Lower leg skin (tissue), 4 donors: ENCODE results near the gene BCL2L11. TPM values are rescaled to one million over a fixed set of nuclear protein-coding genes. Genes with fewer than 3 reads are reported as not detected.

ENCODE experiments used
- DNase-seq, 2 donors: peaks; one replicate each; pipeline ENCODE4 v3.0.0-alpha.2; 2019; ENCODE audit warnings: low spot score in 2 of 2
- H3K4me3 ChIP-seq: fragments of 200-600 bp; sonication (generic); 2 replicates; pipeline ENCODE4 v1.5.1; 2017; ENCODE audit warnings: mild to moderate bottlenecking, low read depth; ENCODE audit not compliant: poor library complexity, severe bottlenecking
- CTCF ChIP-seq, 3 donors: fragments of 450-650 bp; IDR thresholded peaks; one replicate each; pipeline ENCODE4 v1.5.1; 2016; ENCODE audit warnings: antibody characterized with exemption in 3 of 3, mild to moderate bottlenecking in 3 of 3, moderate library complexity in 2 of 3
- POLR2A ChIP-seq, 2 donors: fragments of 450-650 bp; IDR thresholded peaks; one replicate each; pipeline ENCODE4 v1.6.1; 2016 to 2017; ENCODE audit warnings: antibody characterized with exemption in 2 of 2, mild to moderate bottlenecking in 1 of 2, moderate library complexity in 1 of 2
- WGBS, 2 donors: methylation state at CpG; one replicate each; pipeline ENCODE4 v1.1.5; 2018; 5-methylcytosine and 5-hydroxymethylcytosine counted together
- intact Hi-C: fragments of 100-400 bp; cut with DNase I; formaldehyde crosslinking; loops from one replicate; pipeline ENCODE4 v1.15.0; 2023; ENCODE audit warnings: low total_unique reads
- total RNA-seq, 4 donors: library from RNA; depleted of rRNA; stranded (reverse); fragments of >200 nt; gene quantifications; one replicate each; pipeline ENCODE4 v1.1.0, GENCODE V29; 2016

Gene BCL2L11
- total RNA-seq, 4 donors from 2014 or later, result 5.4 to 17.2 (median 13.2) TPM

- intact Hi-C loops, result no loop called here
- no peak for TF ChIP-seq POLR2A (IDR thresholded peaks at IDR 0.05)
- TF ChIP-seq CTCF (IDR thresholded peaks at IDR 0.05), result peak in 1 of 3 donors; percentile 31
- peak in 1 of 2 donors; percentile 67 for DNase-seq
- 76 to 83% methylated on average over 7 of the region's 7 CpGs for WGBS, 2 donors
- H3K4me3 ChIP-seq, result no peak overlapping the region
Measured at GRCh38 chr2:111176388-111176787, 55.7 kb downstream of the BCL2L11 start.

GRCh38 chr2:111176867-111177266 is 56.2 kb downstream of the BCL2L11 start:
- peak in 1 of 2 donors; percentile 70 for DNase-seq
- 34 to 67% methylated on average over 4 of the region's 4 CpGs for WGBS, 2 donors
- no peak overlapping the region for H3K4me3 ChIP-seq
- intact Hi-C loops, result no loop called here
- no peak for TF ChIP-seq CTCF (IDR thresholded peaks at IDR 0.05)
- no peak for TF ChIP-seq POLR2A (IDR thresholded peaks at IDR 0.05)

- H3K4me3 ChIP-seq, result no peak overlapping the region
- WGBS, 2 donors, result 95 to 97% methylated on average over 4 of the region's 4 CpGs
- DNase-seq, result peak in 1 of 2 donors; percentile 20
- TF ChIP-seq POLR2A (IDR thresholded peaks at IDR 0.05) (no peak), CTCF (IDR thresholded peaks at IDR 0.05) (no peak)
- intact Hi-C loops, result no loop called here
Measured at GRCh38 chr2:111178296-111178695, 57.6 kb downstream of the BCL2L11 start.

- H3K4me3 ChIP-seq, result no peak overlapping the region
- WGBS, 2 donors, result 87 to 95% methylated on average over 5 of the region's 5 CpGs
- intact Hi-C loops, result no loop called here
- peak in 1 of 2 donors; percentile 56 for DNase-seq
- no peak for TF ChIP-seq POLR2A (IDR thresholded peaks at IDR 0.05)
- TF ChIP-seq CTCF (IDR thresholded peaks at IDR 0.05), result no peak
Measured at GRCh38 chr2:111178730-111179405, 58.2 kb downstream of the BCL2L11 start.

GRCh38 chr2:111182121-111182520 is 61.4 kb downstream of the BCL2L11 start:
- DNase-seq, result no peak
- WGBS, 2 donors, result 79 to 80% methylated on average over 2 of the region's 2 CpGs
- intact Hi-C loops, result no loop called here
- TF ChIP-seq POLR2A (IDR thresholded peaks at IDR 0.05), result no peak
- no peak for TF ChIP-seq CTCF (IDR thresholded peaks at IDR 0.05)
- no peak overlapping the region for H3K4me3 ChIP-seq

- no peak for TF ChIP-seq CTCF (IDR thresholded peaks at IDR 0.05)
- no peak for TF ChIP-seq POLR2A (IDR thresholded peaks at IDR 0.05)
- DNase-seq, result peak in 1 of 2 donors; percentile 52
- intact Hi-C loops, result no loop called here
- 59 to 73% methylated on average over 2 of the region's 2 CpGs for WGBS, 2 donors
- no peak overlapping the region for H3K4me3 ChIP-seq
Measured at GRCh38 chr2:111182740-111183139, 62.0 kb downstream of the BCL2L11 start.
